Fibroblast of the aortic adventitia (primary cell): Measurements from ENCODE around the gene CTNNA2. TPM values are rescaled to one million over a fixed set of nuclear protein-coding genes. Genes with fewer than 3 reads are reported as not detected.

Experiments
- DNase-seq: peaks from one replicate; pipeline ENCODE4 v3.0.0-alpha.2; 2010; ENCODE audit warnings: low read depth
- H3K4me3 ChIP-seq: 2 replicates; pipeline ENCODE4 v1.5.1; 2011; ENCODE audit warnings: low read depth, mild to moderate bottlenecking, control low read depth, low read length, moderate library complexity
- total RNA-seq: library from RNA; depleted of rRNA; stranded (reverse); fragments of >200 nt; gene quantifications from 2 replicates; pipeline ENCODE4 v1.2.3, GENCODE V29; 2012; ENCODE audit warnings: low replicate concordance
- TF ChIP-seq, protein P1 (sequence below): IDR thresholded peaks from 2 replicates; pipeline ENCODE4 v1.5.1; 2011; ENCODE audit warnings: mild to moderate bottlenecking, low read length, control low read depth, inconsistent platforms; ENCODE audit not compliant: insufficient read depth

The CTNNA2 gene
- total RNA-seq, 1 donor = 0.36 TPM

DNA sequence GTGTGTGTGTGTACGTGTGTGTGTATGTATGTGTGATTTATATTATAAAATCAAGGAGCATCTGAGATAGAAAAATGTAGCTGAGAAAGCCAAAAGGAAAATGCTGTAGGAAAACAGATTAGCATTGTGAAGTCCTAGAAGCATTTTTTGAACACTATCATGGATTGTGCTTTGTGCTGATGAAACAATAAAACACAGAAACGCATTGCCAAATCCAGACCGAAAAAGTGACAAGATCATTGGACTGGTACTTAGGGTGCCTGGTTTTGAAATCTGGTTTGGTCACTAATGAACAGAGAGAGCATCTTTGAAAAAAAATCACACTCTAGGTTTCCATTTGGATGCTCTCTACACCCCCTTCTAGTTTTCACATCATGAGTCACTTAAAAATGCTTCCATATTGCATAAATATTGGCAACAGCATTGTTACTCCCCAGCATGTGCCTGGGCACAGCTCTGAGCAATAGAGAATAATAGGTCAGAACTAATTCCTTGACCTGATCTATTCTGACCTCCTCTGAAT lies 1006.3 kb downstream of the CTNNA2 start:
- no peak for DNase-seq
- TF ChIP-seq, protein P1, sequence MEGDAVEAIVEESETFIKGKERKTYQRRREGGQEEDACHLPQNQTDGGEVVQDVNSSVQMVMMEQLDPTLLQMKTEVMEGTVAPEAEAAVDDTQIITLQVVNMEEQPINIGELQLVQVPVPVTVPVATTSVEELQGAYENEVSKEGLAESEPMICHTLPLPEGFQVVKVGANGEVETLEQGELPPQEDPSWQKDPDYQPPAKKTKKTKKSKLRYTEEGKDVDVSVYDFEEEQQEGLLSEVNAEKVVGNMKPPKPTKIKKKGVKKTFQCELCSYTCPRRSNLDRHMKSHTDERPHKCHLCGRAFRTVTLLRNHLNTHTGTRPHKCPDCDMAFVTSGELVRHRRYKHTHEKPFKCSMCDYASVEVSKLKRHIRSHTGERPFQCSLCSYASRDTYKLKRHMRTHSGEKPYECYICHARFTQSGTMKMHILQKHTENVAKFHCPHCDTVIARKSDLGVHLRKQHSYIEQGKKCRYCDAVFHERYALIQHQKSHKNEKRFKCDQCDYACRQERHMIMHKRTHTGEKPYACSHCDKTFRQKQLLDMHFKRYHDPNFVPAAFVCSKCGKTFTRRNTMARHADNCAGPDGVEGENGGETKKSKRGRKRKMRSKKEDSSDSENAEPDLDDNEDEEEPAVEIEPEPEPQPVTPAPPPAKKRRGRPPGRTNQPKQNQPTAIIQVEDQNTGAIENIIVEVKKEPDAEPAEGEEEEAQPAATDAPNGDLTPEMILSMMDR = no peak
- H3K4me3 ChIP-seq = no peak overlapping the region

DNA sequence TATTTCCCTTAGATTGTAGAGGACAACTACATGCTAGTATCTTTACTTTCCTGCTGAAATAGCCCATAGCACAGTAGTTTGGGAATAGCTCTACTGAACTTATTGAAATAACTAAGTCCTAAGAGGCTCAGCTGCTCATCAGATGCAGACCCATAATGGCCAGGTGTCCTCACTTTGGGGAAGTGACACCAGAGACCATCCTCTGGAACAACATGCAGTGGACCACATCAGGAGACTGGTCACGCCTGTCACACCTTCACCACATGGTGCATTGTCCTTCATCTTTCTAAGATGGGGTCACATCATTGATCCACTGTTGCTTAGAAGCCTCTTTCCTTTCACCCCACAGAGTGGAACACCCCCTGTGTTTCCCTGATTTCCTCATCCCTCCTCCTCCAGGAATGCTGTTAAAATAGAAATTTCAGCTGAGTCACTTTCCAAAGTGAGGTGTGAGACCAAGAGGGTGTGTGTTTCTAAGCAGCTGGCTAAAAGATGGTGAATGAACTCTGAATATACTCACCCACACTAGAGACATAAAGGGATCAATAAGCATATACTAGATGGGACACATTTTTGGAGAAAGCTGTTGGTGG lies 1006.9 kb downstream of the CTNNA2 start:
- no peak overlapping the region for H3K4me3 ChIP-seq
- no peak for DNase-seq
- TF ChIP-seq, protein P1 = no peak

GRCh38 chr2:80525152-80525551 lies 1012.3 kb downstream of the CTNNA2 start:
- no peak overlapping the region for H3K4me3 ChIP-seq
- DNase-seq = no peak
- TF ChIP-seq, protein P1 = no peak

DNA sequence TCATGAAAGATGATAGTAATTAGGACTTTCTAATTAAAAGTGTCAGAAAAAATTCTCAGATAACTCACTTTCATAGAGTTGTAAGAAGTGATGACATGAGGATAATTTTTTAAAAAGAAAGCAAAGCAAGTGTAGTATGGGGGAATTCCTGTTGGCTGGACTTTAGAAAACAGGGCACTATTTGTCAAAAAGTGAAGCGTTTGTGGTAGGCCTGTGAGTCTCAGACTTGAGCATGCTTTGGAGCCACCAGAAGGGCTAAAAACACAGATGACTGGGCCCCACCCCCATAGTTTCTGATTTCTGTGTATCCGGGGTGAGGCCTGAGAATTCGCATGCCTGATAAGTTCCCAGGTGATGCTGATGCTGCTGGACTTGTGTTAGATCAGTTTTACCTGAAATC lies 1014.3 kb downstream of the CTNNA2 start:
- DNase-seq = no peak
- TF ChIP-seq, protein P1 = no peak
- no peak overlapping the region for H3K4me3 ChIP-seq

DNA sequence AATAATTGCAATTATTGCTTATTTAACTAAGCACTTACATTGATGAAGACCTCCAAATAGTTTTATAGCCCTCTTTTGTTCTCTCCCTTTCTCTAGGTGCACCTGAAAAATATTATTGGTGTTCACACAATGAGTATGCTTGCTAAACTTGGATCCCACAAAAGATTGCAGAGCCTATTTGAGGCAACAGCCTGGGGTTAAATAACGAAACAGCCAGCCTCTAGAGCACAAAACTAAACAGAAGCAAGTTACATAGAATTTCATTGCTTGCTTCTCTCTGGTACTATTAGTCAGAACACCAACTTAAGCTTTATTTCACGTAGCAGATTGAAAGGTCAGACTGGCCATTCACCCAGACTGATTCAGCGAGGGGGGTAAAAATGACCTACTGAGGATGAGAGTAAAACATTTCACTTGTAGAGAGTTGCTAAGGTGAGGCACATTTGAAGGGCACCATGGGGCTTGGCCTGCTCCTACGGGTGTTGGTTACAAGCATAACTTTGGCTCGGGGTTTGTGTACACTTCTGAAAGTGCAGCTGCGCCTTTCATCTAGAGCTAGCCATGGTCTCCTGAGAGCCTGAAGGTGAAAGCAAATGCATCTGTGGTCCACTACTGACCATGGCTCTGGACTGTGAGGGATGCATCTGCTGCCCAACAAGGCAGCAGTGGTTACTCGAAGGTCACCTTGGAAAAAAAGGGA lies 1016.8 kb downstream of the CTNNA2 start:
- no peak for DNase-seq
- H3K4me3 ChIP-seq = no peak overlapping the region
- TF ChIP-seq, protein P1 = no peak

- no peak overlapping the region for H3K4me3 ChIP-seq
- TF ChIP-seq, protein P1 = no peak
- no peak for DNase-seq
Observed at GRCh38 chr2:80530442-80531064, 1017.7 kb downstream of the CTNNA2 start.
